Small intestine (tissue), 7 donors: ENCODE measurements around the gene DDX25. TPM values are rescaled to one million over a fixed set of nuclear protein-coding genes. Genes with fewer than 3 reads are reported as not detected.

Source experiments
- DNase-seq, 2 donors: peaks; one replicate each; pipeline versions ENCODE4 v3.0.0 to v3.0.0-alpha.2; 2013
- FAIRE-seq: peaks from 2 replicates; lab custom pipeline; 2012; peaks lifted over from hg19 to GRCh38; lab: Jason Lieb, UNC
- H3K27ac ChIP-seq, 3 donors: one replicate each; pipeline ENCODE4 v1.5.1; 2013; ENCODE audit warnings: low read length in 2 of 3, mild to moderate bottlenecking in 2 of 3, control low read depth in 1 of 3, inconsistent platforms in 1 of 3, low read depth in 1 of 3, moderate library complexity in 1 of 3
- H3K27me3 ChIP-seq, 3 donors: one replicate each; pipeline ENCODE4 v1.6.1; 2013; ENCODE audit warnings: low read length in 3 of 3, inconsistent platforms in 1 of 3; ENCODE audit not compliant: control insufficient read depth in 3 of 3, insufficient read depth in 3 of 3
- H3K36me3 ChIP-seq, 3 donors: one replicate each; pipeline ENCODE4 v1.6.1; 2013; ENCODE audit warnings: low read length in 3 of 3, inconsistent platforms in 1 of 3, low read depth in 1 of 3, mild to moderate bottlenecking in 1 of 3, moderate library complexity in 1 of 3; ENCODE audit not compliant: control insufficient read depth in 3 of 3, insufficient read depth in 2 of 3
- H3K4me1 ChIP-seq, 3 donors: one replicate each; pipeline ENCODE4 v1.6.1; 2013; ENCODE audit warnings: low read length in 2 of 3, inconsistent platforms in 1 of 3, low read depth in 1 of 3, mild to moderate bottlenecking in 1 of 3, moderate library complexity in 1 of 3; ENCODE audit not compliant: control insufficient read depth in 3 of 3, insufficient read depth in 2 of 3
- H3K4me3 ChIP-seq, 3 donors: one replicate each; pipeline ENCODE4 v1.5.1; 2013; ENCODE audit warnings: low read length in 3 of 3, control low read depth in 1 of 3, inconsistent platforms in 1 of 3, low read depth in 1 of 3, mild to moderate bottlenecking in 1 of 3, moderate library complexity in 1 of 3
- H3K9me3 ChIP-seq, 2 donors: one replicate each; pipeline ENCODE4 v1.6.1; 2013; ENCODE audit warnings: low read depth in 1 of 2, low read length in 1 of 2; ENCODE audit not compliant: control insufficient read depth in 2 of 2, insufficient read depth in 1 of 2
- WGBS, 3 donors: extraction: QIAGEN DNeasy Blood & Tissue Kit; methylation state at CpG; one replicate each; pipeline ENCODE4 v1.1.7; 2013; 5-methylcytosine and 5-hydroxymethylcytosine counted together
- polyA plus RNA-seq, 4 donors: library from polyadenylated mRNA; stranded (reverse) in 3 of 4; unstranded in 1 of 4; fragments of 200-250 nt in 3 of 4; fragments of 120-200 nt in 1 of 4; gene quantifications; one replicate each; pipeline versions ENCODE4 v1.2.1 to v1.2.3, GENCODE V29; 2013
- donor health status: healthy with polysubstance abuse.
- donor health status: control.
- donor health status: control.
- donor health status: Bipolar disorder and iron deficiency.
- donor health status: healthy.

DDX25 gene
- polyA plus RNA-seq, 4 donors = 0.47 to 0.81 (median 0.63) TPM; not detected in 1

DNA sequence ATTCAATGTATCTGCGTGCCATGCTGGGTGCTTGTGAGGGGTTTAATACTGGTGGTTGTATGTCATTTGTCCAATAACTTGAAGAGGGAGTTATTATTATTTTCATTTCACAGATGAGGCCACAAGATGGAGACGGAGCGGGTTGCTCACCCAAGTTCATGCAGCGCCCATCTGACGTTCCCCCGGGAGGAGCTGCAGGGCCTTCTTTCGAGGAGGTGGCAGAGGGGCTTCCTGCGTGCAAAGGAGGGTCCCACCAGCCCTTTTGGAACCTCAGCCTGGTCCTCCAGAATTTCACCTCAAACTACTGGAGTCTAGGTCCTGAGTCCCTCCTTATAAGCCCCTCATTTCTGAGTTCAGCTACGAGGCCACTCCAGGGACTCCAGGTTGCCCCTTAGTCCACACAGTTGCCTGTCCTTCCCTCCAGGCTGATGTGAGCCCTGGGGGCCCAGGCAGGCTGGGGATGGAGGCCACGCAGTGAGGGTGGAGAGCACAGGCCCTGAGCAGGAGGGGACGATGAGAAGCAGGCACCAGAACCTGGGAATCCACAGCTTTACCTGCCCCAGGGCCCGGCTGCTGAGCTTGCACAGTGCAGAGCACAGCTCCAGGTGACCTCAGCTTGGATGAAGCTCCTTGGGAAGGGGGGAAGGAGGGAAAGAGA lies 38.6 kb downstream of the DDX25 start:
- FAIRE-seq (no peak), DNase-seq (no peak)
- WGBS, 3 donors = 91 to 94% (median 93%) methylated on average over 12 of the region's 12 CpGs
- Histone ChIP-seq H3K9me3 (no peaks in the 10 kb centered on the region), H3K27me3 (no peaks in the 10 kb centered on the region), H3K27ac (no peak overlapping the region), H3K4me1 (peaks cover 0 to 5% (median 0%) of the 10 kb centered on the region in 3 donors), H3K4me3 (no peak overlapping the region), H3K36me3 (no peaks in the 10 kb centered on the region)

- H3K4me3 ChIP-seq = no peak overlapping the region
- H3K27ac ChIP-seq = no peak overlapping the region
- H3K27me3 ChIP-seq = no peaks in the 10 kb centered on the region
- no peak for DNase-seq
- 84 to 89% (median 86%) methylated on average over 9 of the region's 9 CpGs for WGBS, 3 donors
- H3K36me3 ChIP-seq = no peaks in the 10 kb centered on the region
- FAIRE-seq = no peak
- no peaks in the 10 kb centered on the region for H3K9me3 ChIP-seq
- peaks cover 0 to 5% (median 0%) of the 10 kb centered on the region in 3 donors for H3K4me1 ChIP-seq
Measured at GRCh38 chr11:125943661-125944349, 39.5 kb downstream of the DDX25 start.

DNA sequence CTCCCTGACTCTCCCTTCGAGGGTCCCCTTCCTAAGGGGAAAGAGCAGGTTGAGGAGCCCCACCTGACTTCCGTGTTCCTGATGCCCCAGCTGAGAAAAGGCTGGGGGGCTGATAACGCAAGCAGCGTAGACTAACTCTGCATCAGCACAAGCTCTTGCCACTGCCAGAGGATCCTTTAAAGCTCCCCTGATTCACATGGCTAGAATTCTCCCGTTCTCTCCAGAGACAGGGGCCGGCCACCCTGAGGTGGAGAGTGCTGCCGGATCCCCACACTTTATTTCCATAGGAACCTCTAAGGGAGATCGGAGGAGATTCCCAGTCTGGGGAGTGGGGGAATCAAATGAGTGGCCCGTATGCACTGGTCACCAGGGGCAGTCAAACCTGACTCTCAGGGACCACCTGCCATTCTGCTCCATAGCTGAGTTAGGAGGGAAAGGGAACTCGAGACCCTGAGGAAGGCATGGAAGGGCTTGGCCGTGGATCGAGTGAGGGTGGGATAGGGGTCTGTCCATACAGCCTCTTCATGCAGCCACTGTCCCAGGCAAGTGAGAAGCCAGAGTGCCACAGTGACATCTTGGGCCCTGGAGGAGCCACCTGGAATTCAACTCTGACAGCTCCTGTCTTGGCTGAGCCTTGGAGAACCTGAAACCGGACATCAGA lies 40.2 kb downstream of the DDX25 start:
- no peak overlapping the region for H3K4me3 ChIP-seq
- no peaks in the 10 kb centered on the region for H3K27me3 ChIP-seq
- no peak for DNase-seq
- no peak for FAIRE-seq
- peaks cover 0 to 5% (median 0%) of the 10 kb centered on the region in 3 donors for H3K4me1 ChIP-seq
- H3K27ac ChIP-seq = no peak overlapping the region
- WGBS, 3 donors = 77 to 85% (median 78%) methylated on average over 13 of the region's 13 CpGs
- no peaks in the 10 kb centered on the region for H3K9me3 ChIP-seq
- no peaks in the 10 kb centered on the region for H3K36me3 ChIP-seq

DNA sequence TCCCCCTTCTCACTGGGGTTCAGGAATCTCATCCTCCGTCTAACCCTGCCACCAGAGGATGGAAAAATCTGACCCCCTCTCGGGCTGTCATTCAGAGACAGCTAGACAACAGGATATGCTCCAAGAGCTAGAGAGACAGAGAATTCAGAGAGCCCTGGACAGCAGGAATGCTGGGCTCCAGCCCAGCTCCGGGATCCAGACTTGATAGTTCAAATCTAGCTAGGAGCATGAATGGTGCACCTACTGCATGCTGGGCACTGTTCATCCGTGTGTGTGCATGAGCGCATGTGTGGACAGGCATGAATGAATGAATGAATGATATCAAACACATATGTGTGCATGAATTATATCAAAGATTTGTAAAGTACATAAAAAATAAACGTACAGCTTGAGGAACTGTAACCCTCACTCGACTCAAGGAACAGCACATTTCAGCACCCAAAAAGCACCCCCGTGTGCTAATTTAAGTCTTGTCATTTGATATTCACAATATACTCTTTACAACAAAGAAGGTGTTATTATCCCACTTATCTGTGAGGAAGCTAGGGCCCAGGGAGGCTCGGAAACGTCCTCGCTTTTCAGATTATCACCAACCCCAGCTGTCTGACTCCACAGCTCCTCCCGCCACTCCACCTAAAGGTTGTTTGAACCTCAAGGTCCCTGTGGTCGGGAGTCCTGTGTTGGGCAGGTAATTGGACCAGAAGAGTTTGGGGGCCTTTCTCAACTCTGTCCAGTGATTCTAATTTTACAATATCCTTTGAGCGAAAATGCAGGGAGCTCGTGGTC lies 40.9 kb downstream of the DDX25 start:
- Histone ChIP-seq H3K36me3 (no peaks in the 10 kb centered on the region), H3K4me1 (peaks cover 0 to 5% (median 0%) of the 10 kb centered on the region in 3 donors), H3K27me3 (no peaks in the 10 kb centered on the region), H3K4me3 (no peak overlapping the region), H3K9me3 (no peaks in the 10 kb centered on the region), H3K27ac (no peak overlapping the region)
- 54 to 66% (median 56%) methylated on average over 15 of the region's 15 CpGs for WGBS, 3 donors
- DNase-seq = no peak
- no peak for FAIRE-seq

GRCh38 chr11:125945797-125946520 lies 41.7 kb downstream of the DDX25 start, which contains the start of gene VSIG10L2:
Gene VSIG10L2 (plus strand): TSS chr11:125946044. CDS start chr11:125946056, 12 bp downstream.
- H3K9me3 ChIP-seq = no peaks in the 10 kb centered on the region
- WGBS, 3 donors = 65 to 78% (median 74%) methylated on average over 8 of the region's 8 CpGs

DNA sequence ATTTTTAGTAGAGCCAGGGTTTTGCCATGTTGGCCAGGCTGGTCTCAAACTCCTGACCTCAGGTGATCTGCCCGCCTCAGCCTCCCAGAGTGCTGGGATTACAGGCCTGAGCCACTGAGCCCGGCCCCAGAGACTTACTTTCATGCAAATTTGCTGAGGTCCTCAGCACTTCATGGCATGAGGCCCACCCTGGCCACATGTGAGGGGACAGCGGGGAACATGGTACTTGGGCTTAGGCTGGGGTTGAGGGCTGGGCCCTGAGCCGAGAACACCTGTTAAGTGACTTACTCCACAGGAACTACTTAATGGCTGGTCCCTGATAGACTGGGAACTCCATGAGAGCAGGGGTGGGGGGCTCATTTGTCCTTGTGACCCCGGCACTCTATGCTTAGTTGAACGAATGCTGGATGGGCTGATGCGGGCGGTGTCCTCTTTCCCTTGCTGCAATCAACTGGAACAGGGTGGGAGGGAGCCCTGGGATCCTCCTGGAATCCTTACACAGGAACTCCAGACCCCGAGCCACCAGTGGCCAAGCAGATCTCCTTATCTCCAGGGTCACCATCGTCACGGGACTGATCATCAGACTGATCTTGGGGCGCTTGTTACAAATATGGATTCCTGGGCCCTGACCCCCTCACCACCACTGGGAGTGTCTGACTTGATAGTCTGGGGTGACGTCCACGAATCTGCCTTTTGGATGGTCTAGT lies 42.6 kb downstream of the DDX25 start:
- 87 to 94% (median 91%) methylated on average over 14 of the region's 14 CpGs for WGBS, 3 donors
- FAIRE-seq = no peak
- Histone ChIP-seq H3K4me3 (no peak overlapping the region), H3K27ac (no peak overlapping the region), H3K27me3 (no peaks in the 10 kb centered on the region), H3K9me3 (no peaks in the 10 kb centered on the region), H3K36me3 (no peaks in the 10 kb centered on the region), H3K4me1 (peaks cover 0 to 8% (median 0%) of the 10 kb centered on the region in 3 donors)
- no peak for DNase-seq

More at GRCh38 chr11:125945797-125946520, 41.7 kb downstream of the DDX25 start, which contains the start of gene VSIG10L2:
- no peak for FAIRE-seq
- Histone ChIP-seq H3K36me3 (no peaks in the 10 kb centered on the region), H3K4me1 (peaks cover 0 to 5% (median 0%) of the 10 kb centered on the region in 3 donors), H3K4me3 (no peak within 1 kb of the TSS), H3K27me3 (no peaks in the 10 kb centered on the region), H3K27ac (no peak within 1 kb of the TSS)
- no peak for DNase-seq

- Histone ChIP-seq H3K27me3 (no peaks in the 10 kb centered on the region), H3K4me3 (no peak overlapping the region), H3K27ac (no peak overlapping the region), H3K9me3 (no peaks in the 10 kb centered on the region), H3K4me1 (peaks cover 0 to 6% (median 0%) of the 10 kb centered on the region in 3 donors), H3K36me3 (no peaks in the 10 kb centered on the region)
- FAIRE-seq = no peak
- DNase-seq = no peak
- WGBS, 3 donors = 81 to 87% (median 86%) methylated on average over 19 to 24 of the region's 24 CpGs
Measured at GRCh38 chr11:125947419-125948277, 43.3 kb downstream of the DDX25 start.
